NT2/D1 (cell line): ENCODE data around the gene GARIN5A.

Experiments
- DNase-seq: peaks from one replicate; pipeline ENCODE4 v3.0.0-alpha.2; 2011; ENCODE audit warnings: low read depth, low spot score
- H3K27me3 ChIP-seq: 2 replicates; pipeline ENCODE4 v1.6.0; 2011; ENCODE audit warnings: mild to moderate bottlenecking; ENCODE audit not compliant: insufficient read length, insufficient read depth
- H3K36me3 ChIP-seq: 2 replicates; pipeline ENCODE4 v1.6.1; 2011; ENCODE audit warnings: mild to moderate bottlenecking, low read length, mixed read lengths; ENCODE audit not compliant: insufficient read depth, insufficient read length
- H3K4me1 ChIP-seq: 2 replicates; pipeline ENCODE4 v1.5.1; 2011; ENCODE audit not compliant: insufficient read depth, insufficient read length
- H3K4me3 ChIP-seq: 2 replicates; pipeline ENCODE4 v1.5.1; 2011; ENCODE audit warnings: low read depth; ENCODE audit not compliant: insufficient read length
- H3K9ac ChIP-seq: 2 replicates; pipeline ENCODE4 v1.6.0; 2011; ENCODE audit warnings: low read depth; ENCODE audit not compliant: insufficient read length
- H3K9me3 ChIP-seq: 2 replicates; pipeline ENCODE4 v1.5.1; 2011; ENCODE audit warnings: mild to moderate bottlenecking, low read length; ENCODE audit not compliant: insufficient read depth
- SUZ12 ChIP-seq: IDR thresholded peaks from 2 replicates; pipeline ENCODE4 v1.6.1; 2011; ENCODE audit not compliant: insufficient read length, insufficient read depth; ENCODE audit errors: extremely low read depth
- YY1 ChIP-seq: IDR thresholded peaks from 2 replicates; pipeline ENCODE4 v1.6.1; 2011; ENCODE audit not compliant: insufficient read length, insufficient read depth
- ZNF274 ChIP-seq: IDR thresholded peaks from 2 replicates; pipeline ENCODE4 v1.6.1; 2011; ENCODE audit warnings: mild to moderate bottlenecking, low read depth, low read length

GARIN5A gene

DNA sequence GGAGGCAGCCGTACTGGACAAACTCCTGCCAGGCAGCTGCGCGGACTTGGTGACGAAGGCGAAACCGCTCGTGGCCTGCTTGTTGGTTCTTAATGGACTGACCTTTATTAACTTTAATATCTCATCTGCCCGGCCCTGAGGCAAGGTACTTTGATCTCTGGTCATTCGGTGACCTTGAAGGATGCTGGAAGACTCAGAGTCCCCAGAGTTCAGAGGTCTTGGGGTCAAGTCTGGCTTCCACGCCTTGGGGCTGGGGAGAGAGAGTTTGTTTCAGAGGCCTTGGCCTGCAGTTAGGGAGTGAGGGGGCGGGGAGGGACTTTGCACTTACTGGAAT, 10.0 kb downstream of the GARIN5A start:
- no peaks in the 10 kb centered on the region for H3K4me1 ChIP-seq
- H3K9me3 ChIP-seq = no peaks in the 10 kb centered on the region
- H3K4me3 ChIP-seq = no peak overlapping the region
- H3K27me3 ChIP-seq = no peaks in the 10 kb centered on the region
- H3K36me3 ChIP-seq = no peaks in the 10 kb centered on the region
- no peak for TF ChIP-seq SUZ12
- TF ChIP-seq ZNF274 = no peak
- no peak for TF ChIP-seq YY1
- no peak overlapping the region for H3K9ac ChIP-seq
- no peak for DNase-seq

- no peak for TF ChIP-seq YY1
- TF ChIP-seq SUZ12 = no peak
- TF ChIP-seq ZNF274 = no peak
- H3K9me3 ChIP-seq = no peaks in the 10 kb centered on the region
- no peak overlapping the region for H3K4me3 ChIP-seq
- DNase-seq = no peak
- H3K4me1 ChIP-seq = no peaks in the 10 kb centered on the region
- H3K36me3 ChIP-seq = no peaks in the 10 kb centered on the region
- H3K9ac ChIP-seq = no peak overlapping the region
- H3K27me3 ChIP-seq = no peaks in the 10 kb centered on the region
These were observed 10.5 kb downstream of the GARIN5A start for GRCh38 chr19:50465986-50466705.

DNA sequence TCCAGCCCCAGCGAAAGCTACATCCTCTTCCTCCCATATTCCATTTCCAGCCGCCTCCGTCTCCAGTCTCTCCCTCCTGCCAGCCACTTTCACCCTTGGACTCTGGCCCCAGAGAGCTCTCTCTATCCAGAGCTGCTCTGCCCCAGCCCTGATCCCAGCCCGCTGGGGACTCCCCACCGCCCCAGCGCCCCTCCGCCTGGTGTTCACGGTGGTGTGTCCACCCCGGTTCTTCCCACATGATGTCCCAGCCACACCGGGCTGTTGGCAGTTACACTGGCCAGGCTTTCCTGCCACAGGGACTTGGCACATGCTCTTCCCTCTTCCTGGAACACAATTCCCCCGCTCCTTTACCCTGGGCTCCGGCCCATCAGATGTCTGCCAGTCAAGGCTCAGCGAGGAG, 11.6 kb downstream of the GARIN5A start:
- H3K4me1 ChIP-seq = no peaks in the 10 kb centered on the region
- DNase-seq = no peak
- no peaks in the 10 kb centered on the region for H3K27me3 ChIP-seq
- no peaks in the 10 kb centered on the region for H3K36me3 ChIP-seq
- no peak for TF ChIP-seq SUZ12
- no peak for TF ChIP-seq YY1
- TF ChIP-seq ZNF274 = no peak
- H3K9me3 ChIP-seq = no peaks in the 10 kb centered on the region
- no peak overlapping the region for H3K4me3 ChIP-seq
- no peak overlapping the region for H3K9ac ChIP-seq

- Histone ChIP-seq H3K36me3 (no peaks in the 10 kb centered on the region), H3K27me3 (no peaks in the 10 kb centered on the region), H3K9ac (no peak overlapping the region), H3K9me3 (no peaks in the 10 kb centered on the region), H3K4me3 (no peak overlapping the region), H3K4me1 (no peaks in the 10 kb centered on the region)
- TF ChIP-seq SUZ12 = no peak
- no peak for TF ChIP-seq YY1
- TF ChIP-seq ZNF274 = no peak
- DNase-seq = no peak
These were observed 12.3 kb downstream of the GARIN5A start for GRCh38 chr19:50464348-50464747.

DNA sequence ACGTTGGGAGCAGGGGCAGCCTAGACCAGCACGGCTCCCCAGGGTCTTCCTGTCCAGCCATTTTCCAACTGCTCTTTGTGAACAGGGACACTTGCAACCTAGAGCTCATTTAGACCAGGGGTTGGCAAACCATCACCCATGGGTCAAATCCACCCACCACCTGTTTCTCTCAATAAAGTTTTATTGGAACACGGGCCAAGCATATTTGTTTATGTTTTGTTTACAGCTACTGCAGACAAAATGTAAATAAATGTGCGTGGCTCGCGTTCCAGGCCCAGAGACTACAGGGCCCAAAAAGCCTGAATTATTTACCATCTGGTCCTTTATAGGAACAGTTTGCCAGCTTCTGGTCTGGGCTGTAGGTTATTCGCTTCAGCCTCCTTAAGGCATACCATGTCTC, 13.7 kb downstream of the GARIN5A start:
- no peak for DNase-seq
- no peaks in the 10 kb centered on the region for H3K4me1 ChIP-seq
- H3K9ac ChIP-seq = no peak overlapping the region
- no peaks in the 10 kb centered on the region for H3K36me3 ChIP-seq
- H3K4me3 ChIP-seq = no peak overlapping the region
- no peaks in the 10 kb centered on the region for H3K27me3 ChIP-seq
- TF ChIP-seq ZNF274 = no peak
- no peak for TF ChIP-seq YY1
- no peak for TF ChIP-seq SUZ12
- H3K9me3 ChIP-seq = no peaks in the 10 kb centered on the region

DNA sequence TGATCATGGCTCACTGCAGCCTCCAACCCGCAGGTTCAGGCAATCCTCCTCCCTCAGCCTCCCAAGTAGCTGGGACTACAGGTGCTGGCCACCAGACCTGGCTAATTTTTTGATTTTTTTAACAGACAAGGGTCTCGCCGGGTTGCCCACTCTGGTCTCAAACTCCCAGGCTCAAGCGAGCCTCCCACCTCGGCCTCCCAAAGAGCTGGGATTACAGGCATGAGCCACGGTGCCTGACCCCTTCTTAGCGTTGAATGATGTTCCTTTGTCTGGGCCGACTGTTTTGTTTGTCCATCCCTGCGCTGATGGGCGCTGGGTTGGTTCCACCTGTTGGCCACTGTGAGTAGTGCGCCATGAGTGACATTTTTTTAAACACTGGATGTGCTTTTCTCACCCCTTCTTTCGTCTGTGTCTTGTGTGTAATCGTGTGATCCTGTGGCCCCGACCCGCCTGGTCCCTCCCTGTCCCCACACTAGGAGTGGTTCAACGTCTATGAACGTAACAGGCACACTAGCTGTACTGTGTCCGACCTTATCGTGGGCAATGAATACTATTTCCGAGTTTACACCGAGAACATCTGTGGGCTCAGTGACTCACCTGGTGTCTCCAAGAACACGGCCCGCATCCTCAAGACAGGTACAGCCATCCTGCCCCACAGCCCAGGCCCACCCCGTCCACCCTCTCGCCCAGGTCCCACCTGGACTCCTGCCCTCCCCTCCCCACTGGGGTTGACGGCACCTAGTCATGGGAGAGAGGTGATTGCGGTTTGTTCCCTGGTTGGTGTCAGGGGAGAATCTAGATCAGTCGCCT, 15.4 kb downstream of the GARIN5A start:
- no peaks in the 10 kb centered on the region for H3K36me3 ChIP-seq
- no peaks in the 10 kb centered on the region for H3K4me1 ChIP-seq
- peak overlapping the region; percentile 42 for H3K9ac ChIP-seq
- TF ChIP-seq SUZ12 (no peak), YY1 (no peak), ZNF274 (no peak)
- no peak overlapping the region for H3K4me3 ChIP-seq
- peak; percentile 43 for DNase-seq
- H3K27me3 ChIP-seq = no peaks in the 10 kb centered on the region
- no peaks in the 10 kb centered on the region for H3K9me3 ChIP-seq

GRCh38 chr19:50460161-50460765, 16.4 kb downstream of the GARIN5A start:
- Histone ChIP-seq H3K9ac (no peak overlapping the region), H3K27me3 (no peaks in the 10 kb centered on the region), H3K4me1 (no peaks in the 10 kb centered on the region), H3K4me3 (no peak overlapping the region), H3K9me3 (no peaks in the 10 kb centered on the region), H3K36me3 (no peaks in the 10 kb centered on the region)
- TF ChIP-seq YY1 (no peak), ZNF274 (no peak), SUZ12 (no peak)
- DNase-seq = no peak
